Tibial artery (tissue), 4 donors: Measurements from ENCODE around the gene NPAP1.
"Not testable (repeated sequence)": the region's sequence is repeated elsewhere in the genome, so short reads cannot be mapped to it uniquely, and the experiment has no call there.

ENCODE experiments used
- DNase-seq, 2 donors: peaks; one replicate each; pipeline ENCODE4 v3.0.0-alpha.2; 2019
- H3K27ac ChIP-seq, 2 donors: fragments of 200-600 bp; sonication (generic) in 1 of 2; 1 replicate in 1 of 2; 2 replicates in 1 of 2; pipeline ENCODE4 v1.5.1; 2018 to 2019; ENCODE audit warnings: mild to moderate bottlenecking in 1 of 2
- H3K27me3 ChIP-seq, 2 donors: fragments of 200-600 bp; sonication (generic) in 1 of 2; one replicate each; pipeline versions ENCODE4 v1.5.1 to v1.6.0; 2016 to 2019
- H3K36me3 ChIP-seq, 3 donors: fragments of 200-600 bp; sonication (generic) in 2 of 3; one replicate each; pipeline ENCODE4 v1.5.1; 2016 to 2019; ENCODE audit warnings: mild to moderate bottlenecking in 2 of 3
- H3K4me1 ChIP-seq, 4 donors: fragments of 200-600 bp; sonication (generic) in 2 of 4; 1 replicate in 3 of 4; 2 replicates in 1 of 4; pipeline ENCODE4 v1.5.1; 2016 to 2019
- H3K4me3 ChIP-seq, 2 donors: fragments of 200-600 bp; sonication (generic) in 1 of 2; 1 replicate in 1 of 2; 2 replicates in 1 of 2; pipeline ENCODE4 v1.5.1; 2018 to 2019; ENCODE audit warnings: mild to moderate bottlenecking in 2 of 2
- H3K9me3 ChIP-seq, 3 donors: fragments of 200-600 bp; sonication (generic) in 1 of 3; one replicate each; pipeline ENCODE4 v1.5.1; 2016 to 2019
- intact Hi-C: fragments of 100-400 bp; cut with DNase I; formaldehyde crosslinking; loops from one replicate; pipeline ENCODE4 v1.15.0; 2023; ENCODE audit warnings: low total_unique reads
- TF ChIP-seq, protein P1 (sequence below), 2 experiments: fragments of 200-600 bp in 1 of 2; fragments of 450-650 bp in 1 of 2; IDR thresholded peaks; one replicate each; pipeline ENCODE4 v1.5.1; 2017 to 2019; ENCODE audit warnings: antibody characterized with exemption in 2 of 2, mild to moderate bottlenecking in 1 of 2, moderate library complexity in 1 of 2

The NPAP1 gene

DNA sequence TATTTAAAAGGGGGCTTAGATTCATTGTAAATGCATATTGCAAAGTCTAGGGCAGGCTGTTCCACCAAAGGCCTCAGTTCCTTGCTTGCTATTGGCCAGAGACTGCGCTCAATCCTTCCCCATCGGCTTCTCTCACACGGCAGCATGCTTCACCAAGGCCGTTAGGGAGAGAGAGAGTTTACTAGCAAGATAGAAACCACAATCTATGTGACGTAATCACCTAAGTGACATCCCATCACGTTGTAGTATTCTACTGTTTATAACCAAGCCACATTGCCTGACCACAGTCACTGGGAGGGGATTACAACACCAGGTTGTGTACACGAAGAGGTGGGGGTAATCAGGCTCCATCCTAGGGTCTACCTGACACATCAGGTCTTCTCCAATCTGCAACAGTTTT, 16.0 kb upstream of the NPAP1 start:
- no peak overlapping the region for H3K27ac ChIP-seq
- H3K9me3 ChIP-seq: no peaks in the 10 kb centered on the region
- H3K4me1 ChIP-seq: no peaks in the 10 kb centered on the region
- H3K4me3 ChIP-seq: no peak overlapping the region
- DNase-seq: no peak
- no peaks in the 10 kb centered on the region for H3K27me3 ChIP-seq
- intact Hi-C loops: no loop called here
- TF ChIP-seq, protein P1, sequence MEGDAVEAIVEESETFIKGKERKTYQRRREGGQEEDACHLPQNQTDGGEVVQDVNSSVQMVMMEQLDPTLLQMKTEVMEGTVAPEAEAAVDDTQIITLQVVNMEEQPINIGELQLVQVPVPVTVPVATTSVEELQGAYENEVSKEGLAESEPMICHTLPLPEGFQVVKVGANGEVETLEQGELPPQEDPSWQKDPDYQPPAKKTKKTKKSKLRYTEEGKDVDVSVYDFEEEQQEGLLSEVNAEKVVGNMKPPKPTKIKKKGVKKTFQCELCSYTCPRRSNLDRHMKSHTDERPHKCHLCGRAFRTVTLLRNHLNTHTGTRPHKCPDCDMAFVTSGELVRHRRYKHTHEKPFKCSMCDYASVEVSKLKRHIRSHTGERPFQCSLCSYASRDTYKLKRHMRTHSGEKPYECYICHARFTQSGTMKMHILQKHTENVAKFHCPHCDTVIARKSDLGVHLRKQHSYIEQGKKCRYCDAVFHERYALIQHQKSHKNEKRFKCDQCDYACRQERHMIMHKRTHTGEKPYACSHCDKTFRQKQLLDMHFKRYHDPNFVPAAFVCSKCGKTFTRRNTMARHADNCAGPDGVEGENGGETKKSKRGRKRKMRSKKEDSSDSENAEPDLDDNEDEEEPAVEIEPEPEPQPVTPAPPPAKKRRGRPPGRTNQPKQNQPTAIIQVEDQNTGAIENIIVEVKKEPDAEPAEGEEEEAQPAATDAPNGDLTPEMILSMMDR (IDR thresholded peaks at IDR 0.05): no peak
- no peaks in the 10 kb centered on the region for H3K36me3 ChIP-seq

DNA sequence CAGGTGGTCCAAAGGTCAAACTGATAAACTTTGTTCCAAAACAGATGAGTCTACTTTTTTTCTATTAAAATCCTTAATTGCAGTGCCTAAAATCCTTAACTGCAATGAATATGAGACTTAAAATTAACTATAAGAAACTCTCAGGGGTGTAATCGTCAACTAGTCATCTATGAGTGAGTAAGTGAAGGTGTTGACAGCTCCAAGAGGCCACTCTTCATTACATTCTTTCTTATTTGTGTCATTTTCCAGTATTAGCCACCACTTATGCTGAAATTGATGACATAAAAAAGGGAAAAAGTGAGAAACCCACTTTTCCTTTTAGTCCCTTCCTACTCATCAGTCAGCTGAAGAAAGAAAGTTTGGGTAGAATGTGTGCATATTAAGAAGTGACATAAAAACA, 12.6 kb upstream of the NPAP1 start:
- no peak overlapping the region for H3K27ac ChIP-seq
- no peak overlapping the region for H3K4me3 ChIP-seq
- H3K27me3 ChIP-seq: no peaks in the 10 kb centered on the region
- no peaks in the 10 kb centered on the region for H3K36me3 ChIP-seq
- DNase-seq: no peak
- TF ChIP-seq, protein P1 (IDR thresholded peaks at IDR 0.05): no peak
- no peaks in the 10 kb centered on the region for H3K4me1 ChIP-seq
- H3K9me3 ChIP-seq: no peaks in the 10 kb centered on the region
- intact Hi-C loops: no loop called here

GRCh38 chr15:24676431-24676830, 856 bp downstream of the NPAP1 start:
- H3K4me1 ChIP-seq: no peaks in the 10 kb centered on the region
- H3K27ac ChIP-seq: no peak overlapping the region
- no peak overlapping the region for H3K4me3 ChIP-seq
- no peaks in the 10 kb centered on the region for H3K9me3 ChIP-seq
- TF ChIP-seq, protein P1 (IDR thresholded peaks at IDR 0.05): no peak
- intact Hi-C loops: no loop called here
- no peaks in the 10 kb centered on the region for H3K36me3 ChIP-seq
- H3K27me3 ChIP-seq: no peaks in the 10 kb centered on the region
- DNase-seq: no peak

DNA sequence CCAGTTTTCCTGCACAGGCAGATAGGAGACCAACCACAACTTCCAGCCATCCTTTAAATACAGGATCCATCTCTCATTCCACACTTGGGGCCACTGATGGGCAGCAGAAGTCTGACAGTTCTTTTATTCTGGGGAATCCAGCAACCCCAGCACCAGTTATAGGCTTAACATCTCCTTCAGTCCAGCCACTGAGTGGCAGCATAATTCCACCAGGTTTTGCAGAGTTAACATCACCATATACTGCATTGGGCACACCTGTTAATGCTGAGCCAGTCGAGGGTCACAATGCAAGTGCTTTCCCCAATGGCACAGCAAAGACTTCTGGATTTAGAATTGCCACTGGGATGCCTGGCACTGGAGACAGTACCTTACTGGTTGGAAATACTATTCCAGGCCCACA, 2.9 kb downstream of the NPAP1 start:
- Histone ChIP-seq H3K4me3 (no peak overlapping the region), H3K4me1 (peaks cover 0 to 6% (median 0%) of the 10 kb centered on the region in 4 donors), H3K36me3 (no peaks in the 10 kb centered on the region), H3K27me3 (no peaks in the 10 kb centered on the region), H3K27ac (no peak overlapping the region), H3K9me3 (no peaks in the 10 kb centered on the region)
- intact Hi-C loops: no loop called here
- DNase-seq: no peak
- TF ChIP-seq, protein P1 (IDR thresholded peaks at IDR 0.05): no peak

- no peaks in the 10 kb centered on the region for H3K27me3 ChIP-seq
- intact Hi-C loops: no loop called here
- H3K4me1 ChIP-seq: peaks cover 0 to 6% (median 0%) of the 10 kb centered on the region in 4 donors
- no peaks in the 10 kb centered on the region for H3K36me3 ChIP-seq
- no peak overlapping the region for H3K27ac ChIP-seq
- no peak for DNase-seq
- no peak overlapping the region for H3K4me3 ChIP-seq
- no peaks in the 10 kb centered on the region for H3K9me3 ChIP-seq
- TF ChIP-seq, protein P1 (IDR thresholded peaks at IDR 0.05): no peak
Observed at GRCh38 chr15:24682002-24682401, 6.4 kb downstream of the NPAP1 start.

GRCh38 chr15:24682905-24683304, 7.3 kb downstream of the NPAP1 start:
- intact Hi-C loops, DNase-seq, H3K4me3 ChIP-seq, H3K27me3 ChIP-seq, H3K9me3 ChIP-seq, H3K36me3 ChIP-seq, H3K4me1 ChIP-seq, H3K27ac ChIP-seq: not testable (repeated sequence)
